Neuronal stem cell (in vitro differentiated cells): ENCODE data around the gene FAF1.

ENCODE experiments used
- DNase-seq: peaks from one replicate; pipeline ENCODE4 v3.0.0-alpha.2; 2013; ENCODE audit warnings: low spot score
- H2AFZ ChIP-seq: one replicate; pipeline ENCODE4 v1.6.1; 2013; ENCODE audit warnings: mild to moderate bottlenecking, low read length, inconsistent platforms
- H2AK5ac ChIP-seq: 2 replicates; pipeline ENCODE4 v1.6.1; 2013; ENCODE audit warnings: low read depth, mild to moderate bottlenecking, inconsistent platforms, low read length, moderate library complexity, mixed read lengths
- H2BK120ac ChIP-seq: 2 replicates; pipeline ENCODE4 v1.6.1; 2013; ENCODE audit warnings: low read depth, mild to moderate bottlenecking, inconsistent platforms, low read length, moderate library complexity, mixed read lengths
- H2BK12ac ChIP-seq: one replicate; pipeline ENCODE4 v1.6.1; 2013; ENCODE audit warnings: low read length, inconsistent platforms
- H2BK15ac ChIP-seq: 2 replicates; pipeline ENCODE4 v1.6.1; 2013; ENCODE audit warnings: mild to moderate bottlenecking, low read length, inconsistent platforms, mixed read lengths
- H2BK5ac ChIP-seq: one replicate; pipeline ENCODE4 v1.6.1; 2013; ENCODE audit warnings: inconsistent platforms, mild to moderate bottlenecking, low read length, moderate library complexity
- H3K14ac ChIP-seq: one replicate; pipeline ENCODE4 v1.6.1; 2013; ENCODE audit warnings: low read length, inconsistent platforms
- H3K18ac ChIP-seq: 2 replicates; pipeline ENCODE4 v1.6.1; 2013; ENCODE audit warnings: low read length, inconsistent platforms
- H3K23ac ChIP-seq: 2 replicates; pipeline ENCODE4 v1.6.1; 2013; ENCODE audit warnings: low read depth, mild to moderate bottlenecking, mixed read lengths, low read length, inconsistent platforms; ENCODE audit not compliant: poor library complexity
- H3K27ac ChIP-seq: replicated peaks from 3 replicates; pipeline ENCODE4 v1.5.1; 2013; ENCODE audit warnings: low read length, inconsistent platforms
- H3K27me3 ChIP-seq, 3 experiments: 2 replicates each; pipeline ENCODE4 v1.6.1; 2013; ENCODE audit warnings: low read length in 3 of 3, mild to moderate bottlenecking in 2 of 3, inconsistent platforms in 1 of 3, low read depth in 1 of 3, mixed read lengths in 1 of 3, moderate library complexity in 1 of 3; ENCODE audit not compliant: control insufficient read depth in 3 of 3, insufficient read depth in 3 of 3
- H3K36me3 ChIP-seq, 2 donors: replicated peaks in 1 of 2; 2 replicates each; pipeline ENCODE4 v1.6.1; 2013; ENCODE audit warnings: low read length in 2 of 2; ENCODE audit not compliant: control insufficient read depth in 2 of 2, insufficient read depth in 2 of 2
- H3K4ac ChIP-seq: 2 replicates; pipeline ENCODE4 v1.6.1; 2013; ENCODE audit warnings: inconsistent platforms, mild to moderate bottlenecking, low read length, moderate library complexity
- H3K4me1 ChIP-seq, 2 donors: 1 replicate in 1 of 2; 2 replicates in 1 of 2; pipeline ENCODE4 v1.6.1; 2013; ENCODE audit warnings: low read length in 2 of 2, low read depth in 1 of 2; ENCODE audit not compliant: control insufficient read depth in 2 of 2, insufficient read depth in 1 of 2
- H3K4me2 ChIP-seq: one replicate; pipeline ENCODE4 v1.6.1; 2013; ENCODE audit warnings: mild to moderate bottlenecking, low read length, inconsistent platforms; ENCODE audit not compliant: insufficient read depth, poor library complexity, severe bottlenecking
- H3K4me3 ChIP-seq, 2 donors: 2 replicates each; pipeline ENCODE4 v1.5.1; 2013; ENCODE audit warnings: low read length in 2 of 2, mild to moderate bottlenecking in 2 of 2, inconsistent platforms in 1 of 2, moderate library complexity in 1 of 2
- H3K79me1 ChIP-seq: one replicate; pipeline ENCODE4 v1.6.1; 2013; ENCODE audit warnings: low read depth, mild to moderate bottlenecking, inconsistent platforms, low read length, moderate library complexity
- H3K9ac ChIP-seq: one replicate; pipeline ENCODE4 v1.6.1; 2013; ENCODE audit warnings: mild to moderate bottlenecking, low read depth, low read length, inconsistent platforms; ENCODE audit not compliant: poor library complexity
- H3K9me3 ChIP-seq, 2 donors: replicated peaks in 1 of 2; 2 replicates each; pipeline versions ENCODE3 to v1.6.1; 2013; ENCODE audit warnings: low read length in 2 of 2, mild to moderate bottlenecking in 2 of 2, inconsistent platforms in 1 of 2, low read depth in 1 of 2, mixed read lengths in 1 of 2, moderate library complexity in 1 of 2; ENCODE audit not compliant: control insufficient read depth in 2 of 2, insufficient read depth in 1 of 2
- H4K8ac ChIP-seq: one replicate; pipeline ENCODE4 v1.6.1; 2013; ENCODE audit warnings: low read depth, mild to moderate bottlenecking, inconsistent platforms, low read length, moderate library complexity
- H4K91ac ChIP-seq: one replicate; pipeline ENCODE4 v1.6.1; 2013; ENCODE audit warnings: low read length, low read depth, mild to moderate bottlenecking, inconsistent platforms; ENCODE audit not compliant: poor library complexity
- WGBS, 2 donors: extraction: QIAGEN DNeasy Blood & Tissue Kit; methylation state at CpG; one replicate each; pipeline ENCODE4 v1.1.7; 2013; ENCODE audit warnings: missing lambda C conversion rate in 2 of 2, mixed read lengths in 1 of 2; ENCODE audit not compliant: insufficient read length in 2 of 2, insufficient replicate concordance in 1 of 2; ENCODE audit errors: extremely low coverage in 2 of 2; 5-methylcytosine and 5-hydroxymethylcytosine counted together

FAF1 gene

GRCh38 chr1:50701706-50702317 is 258.3 kb downstream of the FAF1 start:
- no peaks in the 10 kb centered on the region for H3K79me1 ChIP-seq
- H2BK5ac ChIP-seq = no peak overlapping the region
- H2AFZ ChIP-seq = no peak overlapping the region
- H3K36me3 ChIP-seq = no peaks in the 10 kb centered on the region
- H2AK5ac ChIP-seq = no peak overlapping the region
- H3K4me1 ChIP-seq = peaks cover 3 to 8% of the 10 kb centered on the region in 2 donors
- H3K23ac ChIP-seq = no peak overlapping the region
- H3K9me3 ChIP-seq = no peaks in the 10 kb centered on the region
- H3K4ac ChIP-seq = no peak overlapping the region
- H3K14ac ChIP-seq = no peak overlapping the region
- no CpG with 5 or more reads among the region's 1 CpG for WGBS, 2 donors
- H3K4me2 ChIP-seq = no peak overlapping the region
- H3K4me3 ChIP-seq = no peak overlapping the region
- no peak overlapping the region for H3K18ac ChIP-seq
- H4K91ac ChIP-seq = no peak overlapping the region
- H3K27ac ChIP-seq = no peak overlapping the region
- DNase-seq = no peak
- no peak overlapping the region for H4K8ac ChIP-seq
- no peak overlapping the region for H3K9ac ChIP-seq
- no peaks in the 10 kb centered on the region for H3K27me3 ChIP-seq
- H2BK12ac ChIP-seq = no peak overlapping the region
- no peak overlapping the region for H2BK15ac ChIP-seq
- no peak overlapping the region for H2BK120ac ChIP-seq

GRCh38 chr1:50700621-50701020 is 259.4 kb downstream of the FAF1 start:
- H3K9me3 ChIP-seq = no peaks in the 10 kb centered on the region
- no peak overlapping the region for H3K14ac ChIP-seq
- H3K79me1 ChIP-seq = no peaks in the 10 kb centered on the region
- H3K4me3 ChIP-seq = no peak overlapping the region
- no peak overlapping the region for H3K23ac ChIP-seq
- H3K4me1 ChIP-seq = peaks cover 2 to 8% of the 10 kb centered on the region in 2 donors
- no peak overlapping the region for H2BK5ac ChIP-seq
- H2BK12ac ChIP-seq = no peak overlapping the region
- H3K18ac ChIP-seq = no peak overlapping the region
- H2BK120ac ChIP-seq = no peak overlapping the region
- H3K4ac ChIP-seq = no peak overlapping the region
- H3K27me3 ChIP-seq = no peaks in the 10 kb centered on the region
- H2AFZ ChIP-seq = no peak overlapping the region
- H4K8ac ChIP-seq = no peak overlapping the region
- no CpG with 5 or more reads among the region's 2 CpGs for WGBS, 2 donors
- H3K27ac ChIP-seq = no peak overlapping the region
- no peaks in the 10 kb centered on the region for H3K36me3 ChIP-seq
- no peak overlapping the region for H2AK5ac ChIP-seq
- H4K91ac ChIP-seq = no peak overlapping the region
- H3K9ac ChIP-seq = no peak overlapping the region
- DNase-seq = no peak
- no peak overlapping the region for H3K4me2 ChIP-seq
- H2BK15ac ChIP-seq = no peak overlapping the region

- Histone ChIP-seq H3K14ac (no peak overlapping the region), H3K27me3 (no peaks in the 10 kb centered on the region), H2BK120ac (no peak overlapping the region), H3K4ac (no peak overlapping the region), H4K91ac (no peak overlapping the region), H2AK5ac (no peak overlapping the region), H3K23ac (no peak overlapping the region), H3K18ac (no peak overlapping the region), H2BK12ac (no peak overlapping the region), H2AFZ (peak overlapping the region; percentile 53), H3K4me3 (no peak overlapping the region), H3K27ac (peak overlapping the region; percentile 90), H4K8ac (no peak overlapping the region), H3K4me1 (peaks cover 1 to 8% of the 10 kb centered on the region in 2 donors), H2BK15ac (no peak overlapping the region), H3K9me3 (no peaks in the 10 kb centered on the region), H3K9ac (no peak overlapping the region), H3K79me1 (no peaks in the 10 kb centered on the region), H3K4me2 (no peak overlapping the region), H2BK5ac (no peak overlapping the region), H3K36me3 (no peaks in the 10 kb centered on the region)
- no CpG with 5 or more reads among the region's 4 CpGs for WGBS, 2 donors
- peak; percentile 69 for DNase-seq
Observed at GRCh38 chr1:50700214-50700613, 259.9 kb downstream of the FAF1 start.

GRCh38 chr1:50699795-50700194 is 260.3 kb downstream of the FAF1 start:
- Histone ChIP-seq H3K23ac (no peak overlapping the region), H2AFZ (peak overlapping the region; percentile 53), H3K9ac (no peak overlapping the region), H2BK15ac (no peak overlapping the region), H3K9me3 (no peaks in the 10 kb centered on the region), H2BK120ac (no peak overlapping the region), H3K4me1 (peaks cover 1 to 8% of the 10 kb centered on the region in 2 donors), H4K8ac (no peak overlapping the region), H3K27me3 (no peaks in the 10 kb centered on the region), H3K14ac (no peak overlapping the region), H3K4ac (no peak overlapping the region), H3K4me3 (no peak overlapping the region), H2BK12ac (no peak overlapping the region), H3K27ac (peak overlapping the region; percentile 90), H4K91ac (no peak overlapping the region), H3K4me2 (no peak overlapping the region), H3K18ac (no peak overlapping the region), H3K36me3 (no peaks in the 10 kb centered on the region), H3K79me1 (no peaks in the 10 kb centered on the region), H2AK5ac (no peak overlapping the region), H2BK5ac (no peak overlapping the region)
- no peak for DNase-seq
- no CpG with 5 or more reads among the region's 4 CpGs for WGBS, 2 donors
